Osteocyte (in vitro differentiated cells): Measurements from ENCODE around the gene MCM3. TPM values are rescaled to one million over a fixed set of nuclear protein-coding genes. Genes with fewer than 3 reads are reported as not detected.

Source experiments
- DNase-seq: peaks from one replicate; pipeline ENCODE4 v3.0.0; 2021; ENCODE audit warnings: mixed read lengths; ENCODE audit not compliant: unreplicated experiment; ENCODE audit errors: extremely low spot score
- H3K27ac Mint-ChIP-seq: one replicate; pipeline ENCODE4 v1.8.0; 2021; ENCODE audit warnings: mild to moderate bottlenecking, mixed read lengths; ENCODE audit not compliant: unreplicated experiment
- H3K27me3 Mint-ChIP-seq: one replicate; pipeline ENCODE4 v1.8.0; 2021; ENCODE audit warnings: mixed read lengths; ENCODE audit not compliant: unreplicated experiment
- H3K36me3 Mint-ChIP-seq: one replicate; pipeline ENCODE4 v1.8.0; 2021; ENCODE audit warnings: mixed read lengths; ENCODE audit not compliant: unreplicated experiment
- H3K4me1 Mint-ChIP-seq: one replicate; pipeline ENCODE4 v1.8.0; 2021; ENCODE audit warnings: mixed read lengths; ENCODE audit not compliant: unreplicated experiment
- H3K4me3 Mint-ChIP-seq: one replicate; pipeline ENCODE4 v1.8.0; 2021; ENCODE audit warnings: mild to moderate bottlenecking, moderate library complexity, mixed read lengths; ENCODE audit not compliant: unreplicated experiment
- H3K9me3 Mint-ChIP-seq: one replicate; pipeline ENCODE4 v1.8.0; 2021; ENCODE audit warnings: mixed read lengths; ENCODE audit not compliant: unreplicated experiment
- CTCF ChIP-seq: fragments of 200-600 bp; sonication (generic); IDR thresholded peaks from 2 replicates; pipeline ENCODE4 v1.5.0; 2021; ENCODE audit warnings: antibody characterized with exemption, mild to moderate bottlenecking, moderate library complexity
- total RNA-seq: library from RNA; stranded (reverse); gene quantifications from 2 replicates; pipeline ENCODE4 v1.2.1, GENCODE V29; 2021

The MCM3 gene
- total RNA-seq, 1 donor from 2014 or later = 32.6 TPM

GRCh38 chr6:52244400-52244799 is 40.1 kb downstream of the MCM3 start, which contains the start of gene IL17F:
TSS of gene IL17F (minus strand) at chr6:52244500. CDS start at chr6:52244429, 71 bp downstream.
- TF ChIP-seq CTCF = no peak
- H3K27ac Mint-ChIP-seq = no peak within 1 kb of the TSS
- DNase-seq = no peak
- peaks cover 31% of the 10 kb centered on the region for H3K27me3 Mint-ChIP-seq
- H3K4me3 Mint-ChIP-seq = no peak within 1 kb of the TSS
- H3K4me1 Mint-ChIP-seq = no peaks in the 10 kb centered on the region
- no peaks in the 10 kb centered on the region for H3K9me3 Mint-ChIP-seq
- H3K36me3 Mint-ChIP-seq = no peaks in the 10 kb centered on the region

- no peak overlapping the region for H3K4me3 Mint-ChIP-seq
- no peaks in the 10 kb centered on the region for H3K9me3 Mint-ChIP-seq
- H3K27me3 Mint-ChIP-seq = peaks cover 23% of the 10 kb centered on the region
- H3K36me3 Mint-ChIP-seq = no peaks in the 10 kb centered on the region
- no peak for TF ChIP-seq CTCF
- no peak for DNase-seq
- no peak overlapping the region for H3K27ac Mint-ChIP-seq
- no peaks in the 10 kb centered on the region for H3K4me1 Mint-ChIP-seq
These were observed 41.2 kb downstream of the MCM3 start for GRCh38 chr6:52243282-52243893.

- TF ChIP-seq CTCF = no peak
- Mint-ChIP-seq H3K27ac (no peak overlapping the region), H3K4me1 (no peaks in the 10 kb centered on the region), H3K36me3 (no peaks in the 10 kb centered on the region), H3K4me3 (no peak overlapping the region), H3K27me3 (peaks cover 31% of the 10 kb centered on the region), H3K9me3 (no peaks in the 10 kb centered on the region)
- DNase-seq = no peak
These were observed 42.7 kb downstream of the MCM3 start for GRCh38 chr6:52241819-52242218.

GRCh38 chr6:52233975-52234823 is 50.3 kb downstream of the MCM3 start:
- H3K27ac Mint-ChIP-seq = no peak overlapping the region
- H3K27me3 Mint-ChIP-seq = peaks cover 48% of the 10 kb centered on the region
- DNase-seq = no peak
- no peaks in the 10 kb centered on the region for H3K9me3 Mint-ChIP-seq
- H3K4me3 Mint-ChIP-seq = no peak overlapping the region
- no peaks in the 10 kb centered on the region for H3K36me3 Mint-ChIP-seq
- TF ChIP-seq CTCF = peak; percentile 47
- no peaks in the 10 kb centered on the region for H3K4me1 Mint-ChIP-seq

- DNase-seq = no peak
- no peak for TF ChIP-seq CTCF
- no peak overlapping the region for H3K27ac Mint-ChIP-seq
These were observed 51.5 kb downstream of the MCM3 start for GRCh38 chr6:52233005-52233404.

More at GRCh38 chr6:52233005-52233404, 51.5 kb downstream of the MCM3 start:
- Mint-ChIP-seq H3K27me3 (peaks cover 46% of the 10 kb centered on the region), H3K4me3 (no peak overlapping the region), H3K4me1 (no peaks in the 10 kb centered on the region), H3K36me3 (no peaks in the 10 kb centered on the region), H3K9me3 (no peaks in the 10 kb centered on the region)
